Smooth muscle cell (in vitro differentiated cells): ENCODE data around the gene EIF6. TPM values are rescaled to one million over a fixed set of nuclear protein-coding genes. Genes with fewer than 3 reads are reported as not detected.
A peak's percentile ranks its signal among the peaks of the same experiment; 100 is the strongest.

Experiments
- DNase-seq: peaks from one replicate; lab custom pipeline; 2025; ENCODE audit not compliant: unreplicated experiment; lab: John Stamatoyannopoulos, UW
- H2AFZ ChIP-seq: fragments of 200-600 bp; sonication (generic); 2 replicates; pipeline ENCODE4 v1.6.0; 2016; ENCODE audit warnings: antibody characterized with exemption, low read depth, mild to moderate bottlenecking
- H3F3A ChIP-seq: fragments of 200-600 bp; sonication (generic); 2 replicates; pipeline ENCODE4 v1.6.0; 2017; ENCODE audit warnings: antibody characterized with exemption, low read depth
- H3K27ac ChIP-seq: fragments of 200-600 bp; sonication (generic); 2 replicates; pipeline ENCODE4 v1.5.1; 2016; ENCODE audit warnings: low read depth, mild to moderate bottlenecking
- H3K27me3 ChIP-seq: fragments of 200-600 bp; sonication (generic); 2 replicates; pipeline ENCODE4 v1.6.1; 2016; ENCODE audit warnings: low read depth, mild to moderate bottlenecking
- H3K36me3 ChIP-seq: fragments of 200-600 bp; sonication (generic); 2 replicates; pipeline ENCODE4 v1.5.1; 2016; ENCODE audit warnings: low read depth
- H3K4me1 ChIP-seq: fragments of 200-600 bp; sonication (generic); 2 replicates; pipeline ENCODE4 v1.5.1; 2016; ENCODE audit warnings: low read depth
- H3K4me2 ChIP-seq: fragments of 200-600 bp; sonication (generic); 2 replicates; pipeline ENCODE4 v1.6.0; 2016; ENCODE audit warnings: mild to moderate bottlenecking
- H3K4me3 ChIP-seq: fragments of 200-600 bp; sonication (generic); 2 replicates; pipeline ENCODE4 v1.5.1; 2016; ENCODE audit warnings: mild to moderate bottlenecking
- H3K79me2 ChIP-seq: fragments of 200-600 bp; sonication (generic); 2 replicates; pipeline ENCODE4 v1.6.0; 2016; ENCODE audit warnings: low read depth, mild to moderate bottlenecking
- H3K9ac ChIP-seq: fragments of 200-600 bp; sonication (generic); 2 replicates; pipeline ENCODE4 v1.6.0; 2016; ENCODE audit warnings: low read depth
- H3K9me3 ChIP-seq: fragments of 200-600 bp; sonication (generic); replicated peaks from 2 replicates; pipeline ENCODE4 v1.5.1; 2016; ENCODE audit warnings: low read depth
- H4K20me1 ChIP-seq: fragments of 200-600 bp; sonication (generic); 2 replicates; pipeline ENCODE4 v1.6.0; 2016; ENCODE audit warnings: low read depth
- CTCF ChIP-seq: fragments of 200-600 bp; sonication (generic); IDR thresholded peaks from 2 replicates; pipeline ENCODE4 v1.5.1; 2017; ENCODE audit warnings: borderline replicate concordance, mild to moderate bottlenecking, antibody characterized with exemption; ENCODE audit not compliant: insufficient read depth, poor library complexity, severe bottlenecking
- WGBS: methylation state at CpG from one replicate; pipeline ENCODE4 v1.1.7; 2016; ENCODE audit warnings: low lambda C conversion rate; 5-methylcytosine and 5-hydroxymethylcytosine counted together
- polyA plus RNA-seq: library from polyadenylated mRNA; unstranded; fragments of >200 nt; fragmentation: Nextera tagmentation; extraction: Ambion mirVana; gene quantifications from 2 replicates; pipeline ENCODE4 v1.2.1, GENCODE V29; 2016
- total RNA-seq: library from RNA; depleted of rRNA; stranded (reverse); fragments of >200 nt; gene quantifications from 2 replicates; pipeline ENCODE4 v1.2.3, GENCODE V29; 2014

Gene EIF6
- total and polyA plus RNA-seq, 2 experiments from 2014 or later: 110 to 179 TPM

- Histone ChIP-seq H3K9ac (peak overlapping the region; percentile 73), H2AFZ (no peak overlapping the region), H3F3A (peaks cover 20% of the 10 kb centered on the region), H3K27me3 (no peaks in the 10 kb centered on the region), H3K4me1 (peaks cover 8% of the 10 kb centered on the region), H3K36me3 (no peaks in the 10 kb centered on the region), H4K20me1 (peaks cover 13% of the 10 kb centered on the region), H3K4me2 (peak overlapping the region; percentile 87), H3K79me2 (peaks cover 34% of the 10 kb centered on the region), H3K9me3 (no peaks in the 10 kb centered on the region), H3K4me3 (peak overlapping the region; percentile 64), H3K27ac (peak overlapping the region; percentile 57)
- 23% methylated on average over 24 of the region's 24 CpGs for WGBS
- no peak for TF ChIP-seq CTCF
- no peak for DNase-seq
These were observed 918 bp downstream of the EIF6 start for GRCh38 chr20:35283441-35284266.

- WGBS: 97% methylated on average over 10 of the region's 10 CpGs
- Histone ChIP-seq H3K9ac (no peak overlapping the region), H4K20me1 (peaks cover 13% of the 10 kb centered on the region), H3K4me1 (peaks cover 8% of the 10 kb centered on the region), H3K4me2 (no peak overlapping the region), H3K36me3 (no peaks in the 10 kb centered on the region), H3K4me3 (no peak overlapping the region), H3K9me3 (no peaks in the 10 kb centered on the region), H3K79me2 (peaks cover 41% of the 10 kb centered on the region), H3K27ac (no peak overlapping the region), H2AFZ (no peak overlapping the region), H3K27me3 (no peaks in the 10 kb centered on the region), H3F3A (peaks cover 25% of the 10 kb centered on the region)
- DNase-seq: no peak
- TF ChIP-seq CTCF: no peak
These were observed 3.0 kb downstream of the EIF6 start for GRCh38 chr20:35281506-35282101.

- peaks cover 46% of the 10 kb centered on the region for H3K79me2 ChIP-seq
- H3K4me2 ChIP-seq: no peak overlapping the region
- 96% methylated on average over 6 of the region's 6 CpGs for WGBS
- no peak overlapping the region for H3K4me3 ChIP-seq
- peak overlapping the region; percentile 26 for H3K27ac ChIP-seq
- TF ChIP-seq CTCF: no peak
- peaks cover 25% of the 10 kb centered on the region for H3F3A ChIP-seq
- H3K9me3 ChIP-seq: no peaks in the 10 kb centered on the region
- H3K4me1 ChIP-seq: peaks cover 8% of the 10 kb centered on the region
- DNase-seq: no peak
- H3K36me3 ChIP-seq: no peaks in the 10 kb centered on the region
- no peaks in the 10 kb centered on the region for H3K27me3 ChIP-seq
- no peak overlapping the region for H3K9ac ChIP-seq
- H2AFZ ChIP-seq: no peak overlapping the region
- peaks cover 13% of the 10 kb centered on the region for H4K20me1 ChIP-seq
These were observed 4.0 kb downstream of the EIF6 start for GRCh38 chr20:35280523-35280922.
